Upper lobe of left lung (tissue), 6 donors: ENCODE measurements around the gene PDSS1. TPM values are rescaled to one million over a fixed set of nuclear protein-coding genes. Genes with fewer than 3 reads are reported as not detected.
"Not testable (repeated sequence)": the region's sequence is repeated elsewhere in the genome, so short reads cannot be mapped to it uniquely, and the experiment has no call there.

ENCODE experiments used
- ATAC-seq, 2 donors: fragments of 200-7000 bp; cut with Tn5 transposase; one replicate each; pipeline ENCODE4 v1.9.1; 2022; ENCODE audit warnings: mild to moderate bottlenecking in 2 of 2, moderate library complexity in 2 of 2; ENCODE audit not compliant: low FRiP score in 2 of 2
- DNase-seq, 2 donors: peaks; one replicate each; pipeline ENCODE4 v3.0.0-alpha.2; 2019 to 2020
- H3K27ac ChIP-seq, 4 donors: fragments of 200-600 bp; sonication (generic); one replicate each; pipeline ENCODE4 v1.5.1; 2016 to 2019
- H3K27me3 ChIP-seq, 4 donors: fragments of 200-600 bp; sonication (generic); one replicate each; pipeline ENCODE4 v1.5.1; 2017 to 2019
- H3K36me3 ChIP-seq, 4 donors: fragments of 200-600 bp; sonication (generic); one replicate each; pipeline ENCODE4 v1.5.1; 2016 to 2019
- H3K4me1 ChIP-seq, 4 donors: fragments of 200-600 bp; sonication (generic); one replicate each; pipeline ENCODE4 v1.5.1; 2018 to 2019
- H3K4me3 ChIP-seq, 4 donors: fragments of 200-600 bp; sonication (generic); one replicate each; pipeline ENCODE4 v1.5.1; 2017 to 2019; ENCODE audit warnings: mild to moderate bottlenecking in 2 of 4, moderate library complexity in 1 of 4
- H3K9me3 ChIP-seq, 4 donors: fragments of 200-600 bp; sonication (generic); one replicate each; pipeline ENCODE4 v1.5.1; 2018 to 2019
- EP300 ChIP-seq, 4 donors: sonication (generic); formaldehyde crosslinking; IDR thresholded peaks; one replicate each; pipeline ENCODE4 v1.5.1; 2017; ENCODE audit warnings: antibody characterized with exemption in 4 of 4, control low read depth in 2 of 4
- POLR2A ChIP-seq, 4 donors: fragments of 450-650 bp; IDR thresholded peaks; one replicate each; pipeline ENCODE4 v1.5.1; 2016 to 2017; ENCODE audit warnings: antibody characterized with exemption in 4 of 4, mild to moderate bottlenecking in 2 of 4
- POLR2AphosphoS5 ChIP-seq, 2 donors: sonication (generic); formaldehyde crosslinking; IDR thresholded peaks; one replicate each; pipeline ENCODE4 v1.5.1; 2017; ENCODE audit warnings: antibody characterized with exemption in 2 of 2
- WGBS, 2 donors: methylation state at CpG; one replicate each; pipeline ENCODE4 v1.1.5; 2017 to 2018; 5-methylcytosine and 5-hydroxymethylcytosine counted together
- total RNA-seq, 6 donors: library from RNA; depleted of rRNA in 4 of 6; stranded (reverse); fragments of >200 nt in 4 of 6; gene quantifications; one replicate each; pipeline versions ENCODE4 v1.1.0 to v1.2.1, GENCODE V29; 2016 to 2021
- TF ChIP-seq, protein P1 (sequence below), 6 experiments: fragments of 450-650 bp in 4 of 6; fragments of 200-600 bp in 2 of 6; sonication (generic) in 2 of 6; IDR thresholded peaks; one replicate each; pipeline ENCODE4 v1.5.1; 2016 to 2019; ENCODE audit warnings: antibody characterized with exemption in 6 of 6
- donor health status: DM: no; HTN: no; CAD: no; lungs with moderate emphysema.
- donor health status: DM: no; HTN: yes; CAD: no; lungs with severe emphysema.

Gene PDSS1
- total RNA-seq, 6 donors from 2014 or later: 2.3 to 9.4 (median 5.6) TPM

DNA sequence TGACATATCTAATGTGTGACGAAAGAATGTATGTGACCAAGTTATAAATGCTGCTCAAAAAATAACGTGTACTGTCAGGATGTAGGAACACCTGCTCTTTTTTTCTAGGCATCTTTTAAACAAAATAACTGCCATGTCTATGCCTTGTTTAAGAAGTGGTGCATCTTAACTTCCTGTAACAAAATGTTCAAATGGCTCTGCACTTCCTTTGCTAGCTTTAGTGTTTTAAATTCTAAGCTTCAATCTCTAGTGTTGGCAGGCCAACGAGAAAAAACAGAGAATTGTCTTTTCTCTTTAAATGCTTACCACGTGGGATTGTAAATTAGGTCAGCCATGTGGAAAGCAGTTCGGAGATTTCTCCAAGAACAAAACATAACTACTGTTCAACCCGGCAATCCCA, 14.6 kb upstream of the PDSS1 start:
- no peak for TF ChIP-seq POLR2AphosphoS5 (IDR thresholded peaks at IDR 0.05)
- TF ChIP-seq, protein P1, sequence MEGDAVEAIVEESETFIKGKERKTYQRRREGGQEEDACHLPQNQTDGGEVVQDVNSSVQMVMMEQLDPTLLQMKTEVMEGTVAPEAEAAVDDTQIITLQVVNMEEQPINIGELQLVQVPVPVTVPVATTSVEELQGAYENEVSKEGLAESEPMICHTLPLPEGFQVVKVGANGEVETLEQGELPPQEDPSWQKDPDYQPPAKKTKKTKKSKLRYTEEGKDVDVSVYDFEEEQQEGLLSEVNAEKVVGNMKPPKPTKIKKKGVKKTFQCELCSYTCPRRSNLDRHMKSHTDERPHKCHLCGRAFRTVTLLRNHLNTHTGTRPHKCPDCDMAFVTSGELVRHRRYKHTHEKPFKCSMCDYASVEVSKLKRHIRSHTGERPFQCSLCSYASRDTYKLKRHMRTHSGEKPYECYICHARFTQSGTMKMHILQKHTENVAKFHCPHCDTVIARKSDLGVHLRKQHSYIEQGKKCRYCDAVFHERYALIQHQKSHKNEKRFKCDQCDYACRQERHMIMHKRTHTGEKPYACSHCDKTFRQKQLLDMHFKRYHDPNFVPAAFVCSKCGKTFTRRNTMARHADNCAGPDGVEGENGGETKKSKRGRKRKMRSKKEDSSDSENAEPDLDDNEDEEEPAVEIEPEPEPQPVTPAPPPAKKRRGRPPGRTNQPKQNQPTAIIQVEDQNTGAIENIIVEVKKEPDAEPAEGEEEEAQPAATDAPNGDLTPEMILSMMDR (IDR thresholded peaks at IDR 0.05): no peak
- 54 to 60% methylated on average over 6 of the region's 6 CpGs for WGBS, 2 donors
- no peaks in the 10 kb centered on the region for H3K9me3 ChIP-seq
- H3K27ac ChIP-seq: no peak overlapping the region
- no peaks in the 10 kb centered on the region for H3K36me3 ChIP-seq
- H3K4me1 ChIP-seq: peaks cover 0 to 5% (median 0%) of the 10 kb centered on the region in 4 donors
- no peak overlapping the region for H3K4me3 ChIP-seq
- ATAC-seq: no peak
- no peaks in the 10 kb centered on the region for H3K27me3 ChIP-seq
- no peak for DNase-seq

GRCh38 chr10:26684667-26685264, 12.7 kb upstream of the PDSS1 start:
- H3K4me1 ChIP-seq, H3K27ac ChIP-seq, H3K9me3 ChIP-seq, DNase-seq, H3K36me3 ChIP-seq, H3K4me3 ChIP-seq, H3K27me3 ChIP-seq: not testable (repeated sequence)
- TF ChIP-seq, protein P1 (IDR thresholded peaks at IDR 0.05): peak in 3 of 6 experiments; percentile 30 to 48 (median 45)
- WGBS, 2 donors: 19 to 24% methylated on average over 6 of the region's 6 CpGs
- ATAC-seq: peak; percentile 69 to 92

- ATAC-seq: no peak
- no peaks in the 10 kb centered on the region for H3K9me3 ChIP-seq
- no peaks in the 10 kb centered on the region for H3K36me3 ChIP-seq
- TF ChIP-seq POLR2A (IDR thresholded peaks at IDR 0.05) (no peak), POLR2AphosphoS5 (IDR thresholded peaks at IDR 0.05) (no peak)
- TF ChIP-seq, protein P1 (IDR thresholded peaks at IDR 0.05): no peak
- 87 to 92% methylated on average over 3 of the region's 3 CpGs for WGBS, 2 donors
- DNase-seq: no peak
- peaks cover 0 to 5% (median 0%) of the 10 kb centered on the region in 4 donors for H3K4me1 ChIP-seq
- no peaks in the 10 kb centered on the region for H3K27me3 ChIP-seq
- no peak overlapping the region for H3K27ac ChIP-seq
- no peak overlapping the region for H3K4me3 ChIP-seq
Measured at GRCh38 chr10:26685441-26685840, 12.1 kb upstream of the PDSS1 start.

- whole genome bisulfite sequencing, 2 donors: 84 to 91% methylated on average over 4 of the region's 4 CpGs
- no peaks in the 10 kb centered on the region for H3K9me3 ChIP-seq
Measured at GRCh38 chr10:26689399-26689798, 8.1 kb upstream of the PDSS1 start.

More at GRCh38 chr10:26689399-26689798, 8.1 kb upstream of the PDSS1 start:
- ATAC-seq (no peak), DNase-seq (no peak)
- Histone ChIP-seq H3K4me3 (no peak overlapping the region), H3K27ac (no peak overlapping the region), H3K4me1 (peaks cover 0 to 5% (median 0%) of the 10 kb centered on the region in 4 donors), H3K36me3 (no peaks in the 10 kb centered on the region), H3K27me3 (no peaks in the 10 kb centered on the region)
- TF ChIP-seq POLR2A (IDR thresholded peaks at IDR 0.05) (no peak), POLR2AphosphoS5 (IDR thresholded peaks at IDR 0.05) (no peak), EP300 (IDR thresholded peaks at IDR 0.05) (no peak)
- TF ChIP-seq, protein P1 (IDR thresholded peaks at IDR 0.05): no peak
